Activated naive CD8-positive, alpha-beta T cell treated with anti-CD3 and anti-CD28 coated beads, Interleukin-2, amount 10 ng/mL, durations not matched to agents 7 days and 5 days (primary cell): ENCODE data around the gene PPIA. TPM values are rescaled to one million over a fixed set of nuclear protein-coding genes. Genes with fewer than 3 reads are reported as not detected.
"Not testable (repeated sequence)": the region's sequence is repeated elsewhere in the genome, so short reads cannot be mapped to it uniquely, and the experiment has no call there.

Experiments
- ATAC-seq: fragments of 150-1000 bp; cut with Tn5 transposase; one replicate; pipeline ENCODE4 v1.10.0; 2021; ENCODE audit warnings: low read depth, moderate library complexity
- POLR2A ChIA-PET: fragments of 350-600 bp; sonication (Branson Sonifier 250); formaldehyde crosslinking; loops from one replicate; lab custom pipeline; 2021; ENCODE audit warnings: antibody characterized with exemption; lab: Charles Lee
- DNase-seq: peaks from one replicate; pipeline ENCODE4 v3.0.0; 2021
- H3K27ac Mint-ChIP-seq: one replicate; pipeline ENCODE4 v1.8.0; 2022; ENCODE audit warnings: mild to moderate bottlenecking, mixed read lengths
- H3K27me3 Mint-ChIP-seq: one replicate; pipeline ENCODE4 v1.8.0; 2022; ENCODE audit warnings: mild to moderate bottlenecking, moderate library complexity, mixed read lengths
- H3K36me3 Mint-ChIP-seq: one replicate; pipeline ENCODE4 v1.8.0; 2021; ENCODE audit warnings: mild to moderate bottlenecking, mixed read lengths
- H3K4me1 Mint-ChIP-seq: one replicate; pipeline ENCODE4 v1.8.0; 2021; ENCODE audit warnings: mixed read lengths
- H3K4me3 Mint-ChIP-seq: one replicate; pipeline ENCODE4 v1.8.0; 2022; ENCODE audit warnings: mild to moderate bottlenecking, moderate library complexity, mixed read lengths
- H3K9me3 Mint-ChIP-seq: one replicate; pipeline ENCODE4 v1.8.0; 2021; ENCODE audit warnings: mixed read lengths
- total RNA-seq, 2 experiments: library from RNA; stranded (reverse); gene quantifications; one replicate each; pipeline ENCODE4 v1.2.3, GENCODE V29; 2021

PPIA gene
- total RNA-seq, 2 experiments from 2014 or later: 1,658 to 1,692 TPM

GRCh38 chr7:44767134-44767911 is 29.2 kb upstream of the PPIA start:
- POLR2A ChIA-PET: interaction anchor here (1.0 kb wide), 1 partner anchor 185 kb away, joined by 4 read pairs; the partner anchor contains the start of gene TMED4
- Mint-ChIP-seq H3K4me1 (peaks cover 29% of the 10 kb centered on the region), H3K4me3 (no peak overlapping the region), H3K9me3 (no peaks in the 10 kb centered on the region), H3K36me3 (peaks cover 11% of the 10 kb centered on the region), H3K27me3 (no peaks in the 10 kb centered on the region), H3K27ac (no peak overlapping the region)
- DNase-seq (no peak), ATAC-seq (no peak)

GRCh38 chr7:44767912-44768627 is 28.4 kb upstream of the PPIA start:
- H3K9me3 Mint-ChIP-seq: no peaks in the 10 kb centered on the region
- peak overlapping the region; percentile 13 for H3K4me3 Mint-ChIP-seq
- H3K27ac Mint-ChIP-seq: peak overlapping the region; percentile 71
- peaks cover 10% of the 10 kb centered on the region for H3K36me3 Mint-ChIP-seq
- H3K4me1 Mint-ChIP-seq: peaks cover 29% of the 10 kb centered on the region
- POLR2A ChIA-PET: interaction anchor here (0.5 to 1.3 kb wide), 7 partner anchors 19 to 211 kb away, joined by 3 to 4 read pairs (median 4); partner anchors contain the start of genes OGDH and TMED4
- peak; percentile 67 for ATAC-seq
- peak; percentile 42 for DNase-seq
- H3K27me3 Mint-ChIP-seq: no peaks in the 10 kb centered on the region

- Mint-ChIP-seq H3K9me3 (no peaks in the 10 kb centered on the region), H3K4me3 (no peak overlapping the region), H3K4me1 (peaks cover 29% of the 10 kb centered on the region), H3K27me3 (no peaks in the 10 kb centered on the region), H3K36me3 (peaks cover 10% of the 10 kb centered on the region), H3K27ac (peak overlapping the region; percentile 71)
- POLR2A ChIA-PET: interaction anchor here (0.5 to 1.3 kb wide), 6 partner anchors 19 to 210 kb away, joined by 3 to 4 read pairs (median 4); partner anchors contain the start of gene OGDH
- DNase-seq (no peak), ATAC-seq (no peak)
Observed at GRCh38 chr7:44768628-44769371, 27.7 kb upstream of the PPIA start.

- DNase-seq (no peak), ATAC-seq (no peak)
- Mint-ChIP-seq H3K4me1 (peaks cover 29% of the 10 kb centered on the region), H3K27ac (peak overlapping the region; percentile 71), H3K36me3 (peaks cover 9% of the 10 kb centered on the region), H3K4me3 (no peak overlapping the region), H3K9me3 (no peaks in the 10 kb centered on the region), H3K27me3 (no peaks in the 10 kb centered on the region)
- POLR2A ChIA-PET: interaction anchor here (1.0 kb wide), 1 partner anchor 78 kb away, joined by 3 read pairs; no protein-coding TSS in a partner anchor
Observed at GRCh38 chr7:44769376-44769775, 27.1 kb upstream of the PPIA start.

- POLR2A ChIA-PET: interaction anchor here (1.0 to 1.6 kb wide), 2 partner anchors 21 to 77 kb away, joined by 3 to 4 read pairs; no protein-coding TSS in a partner anchor
- Mint-ChIP-seq H3K4me1 (peaks cover 31% of the 10 kb centered on the region), H3K4me3 (peak overlapping the region; percentile 55), H3K36me3 (peaks cover 8% of the 10 kb centered on the region), H3K27ac (peak overlapping the region; percentile 71), H3K9me3 (no peaks in the 10 kb centered on the region), H3K27me3 (no peaks in the 10 kb centered on the region)
- DNase-seq: no peak
- ATAC-seq: peak; percentile 68
Observed at GRCh38 chr7:44769776-44770294, 26.6 kb upstream of the PPIA start.

GRCh38 chr7:44771358-44771757 is 25.1 kb upstream of the PPIA start:
- DNase-seq (no peak), ATAC-seq (no peak)
- H3K4me1 Mint-ChIP-seq: peaks cover 31% of the 10 kb centered on the region
- POLR2A ChIA-PET: interaction anchor here (0.5 to 1.6 kb wide), 3 partner anchors 22 to 186 kb away, joined by 3 to 4 read pairs (median 3); no protein-coding TSS in a partner anchor
- no peaks in the 10 kb centered on the region for H3K9me3 Mint-ChIP-seq
- H3K27me3 Mint-ChIP-seq: peaks cover 2% of the 10 kb centered on the region
- H3K36me3 Mint-ChIP-seq: peaks cover 6% of the 10 kb centered on the region
- no peak overlapping the region for H3K27ac Mint-ChIP-seq
- no peak overlapping the region for H3K4me3 Mint-ChIP-seq

- H3K9me3 Mint-ChIP-seq: no peaks in the 10 kb centered on the region
- H3K4me1 Mint-ChIP-seq: peaks cover 31% of the 10 kb centered on the region
- H3K4me3 Mint-ChIP-seq: no peak overlapping the region
- H3K27ac Mint-ChIP-seq: no peak overlapping the region
- POLR2A ChIA-PET: no interaction called here
- ATAC-seq (no peak), DNase-seq (no peak)
- H3K27me3 Mint-ChIP-seq: peaks cover 5% of the 10 kb centered on the region
- H3K36me3 Mint-ChIP-seq: peaks cover 6% of the 10 kb centered on the region
Observed at GRCh38 chr7:44772440-44772839, 24.0 kb upstream of the PPIA start.

GRCh38 chr7:44772867-44773266 is 23.6 kb upstream of the PPIA start:
- Mint-ChIP-seq H3K4me3 (no peak overlapping the region), H3K36me3 (peaks cover 4% of the 10 kb centered on the region), H3K4me1 (peaks cover 30% of the 10 kb centered on the region), H3K9me3 (no peaks in the 10 kb centered on the region), H3K27me3 (peaks cover 8% of the 10 kb centered on the region), H3K27ac (no peak overlapping the region)
- POLR2A ChIA-PET: no interaction called here
- ATAC-seq (no peak), DNase-seq (no peak)

- H3K4me1 Mint-ChIP-seq: peaks cover 14% of the 10 kb centered on the region
- H3K4me3 Mint-ChIP-seq, H3K27ac Mint-ChIP-seq, H3K9me3 Mint-ChIP-seq, H3K36me3 Mint-ChIP-seq, DNase-seq, H3K27me3 Mint-ChIP-seq, ATAC-seq, POLR2A ChIA-PET: not testable (repeated sequence)
Observed at GRCh38 chr7:44774486-44774885, 22.0 kb upstream of the PPIA start.

- H3K27ac Mint-ChIP-seq: no peak overlapping the region
- ATAC-seq (no peak), DNase-seq (no peak)
- H3K36me3 Mint-ChIP-seq: no peaks in the 10 kb centered on the region
- peaks cover 7% of the 10 kb centered on the region for H3K4me1 Mint-ChIP-seq
- H3K4me3 Mint-ChIP-seq: no peak overlapping the region
- H3K9me3 Mint-ChIP-seq: no peaks in the 10 kb centered on the region
- peaks cover 8% of the 10 kb centered on the region for H3K27me3 Mint-ChIP-seq
- POLR2A ChIA-PET: interaction anchor here (0.5 kb wide), 1 partner anchor 259 kb away, joined by 5 read pairs; no protein-coding TSS in a partner anchor
Observed at GRCh38 chr7:44775383-44776107, 20.9 kb upstream of the PPIA start.

GRCh38 chr7:44776211-44776610 is 20.3 kb upstream of the PPIA start:
- no peak overlapping the region for H3K4me3 Mint-ChIP-seq
- no peak for DNase-seq
- POLR2A ChIA-PET: no interaction called here
- H3K36me3 Mint-ChIP-seq: no peaks in the 10 kb centered on the region
- H3K9me3 Mint-ChIP-seq: no peaks in the 10 kb centered on the region
- H3K27me3 Mint-ChIP-seq: peaks cover 8% of the 10 kb centered on the region
- ATAC-seq: no peak
- H3K27ac Mint-ChIP-seq: no peak overlapping the region
- peaks cover 6% of the 10 kb centered on the region for H3K4me1 Mint-ChIP-seq

GRCh38 chr7:44782460-44782859 is 14.0 kb upstream of the PPIA start:
- POLR2A ChIA-PET: no interaction called here
- peaks cover 6% of the 10 kb centered on the region for H3K27me3 Mint-ChIP-seq
- no peaks in the 10 kb centered on the region for H3K4me1 Mint-ChIP-seq
- ATAC-seq (no peak), DNase-seq (no peak)
- peaks cover 7% of the 10 kb centered on the region for H3K36me3 Mint-ChIP-seq
- H3K27ac Mint-ChIP-seq: no peak overlapping the region
- peaks cover 9% of the 10 kb centered on the region for H3K9me3 Mint-ChIP-seq
- no peak overlapping the region for H3K4me3 Mint-ChIP-seq
